AG09319 (cell line): ENCODE results near the gene LRRC26.
A peak's percentile ranks its signal among the peaks of the same experiment; 100 is the strongest.

Source experiments
- DNase-seq: peaks from one replicate; pipeline ENCODE4 v3.0.0-alpha.2; 2010; ENCODE audit warnings: low read depth; ENCODE audit errors: extremely low read depth
- TF ChIP-seq, protein P1 (sequence below): IDR thresholded peaks from 2 replicates; pipeline ENCODE4 v1.5.1; 2011; ENCODE audit warnings: low read depth, mild to moderate bottlenecking, inconsistent platforms, low read length, moderate library complexity

The LRRC26 gene

GRCh38 chr9:137214620-137215019 is 44.8 kb upstream of the LRRC26 start:
- no peak for DNase-seq
- TF ChIP-seq, protein P1, sequence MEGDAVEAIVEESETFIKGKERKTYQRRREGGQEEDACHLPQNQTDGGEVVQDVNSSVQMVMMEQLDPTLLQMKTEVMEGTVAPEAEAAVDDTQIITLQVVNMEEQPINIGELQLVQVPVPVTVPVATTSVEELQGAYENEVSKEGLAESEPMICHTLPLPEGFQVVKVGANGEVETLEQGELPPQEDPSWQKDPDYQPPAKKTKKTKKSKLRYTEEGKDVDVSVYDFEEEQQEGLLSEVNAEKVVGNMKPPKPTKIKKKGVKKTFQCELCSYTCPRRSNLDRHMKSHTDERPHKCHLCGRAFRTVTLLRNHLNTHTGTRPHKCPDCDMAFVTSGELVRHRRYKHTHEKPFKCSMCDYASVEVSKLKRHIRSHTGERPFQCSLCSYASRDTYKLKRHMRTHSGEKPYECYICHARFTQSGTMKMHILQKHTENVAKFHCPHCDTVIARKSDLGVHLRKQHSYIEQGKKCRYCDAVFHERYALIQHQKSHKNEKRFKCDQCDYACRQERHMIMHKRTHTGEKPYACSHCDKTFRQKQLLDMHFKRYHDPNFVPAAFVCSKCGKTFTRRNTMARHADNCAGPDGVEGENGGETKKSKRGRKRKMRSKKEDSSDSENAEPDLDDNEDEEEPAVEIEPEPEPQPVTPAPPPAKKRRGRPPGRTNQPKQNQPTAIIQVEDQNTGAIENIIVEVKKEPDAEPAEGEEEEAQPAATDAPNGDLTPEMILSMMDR, result no peak

GRCh38 chr9:137213160-137214060 is 43.6 kb upstream of the LRRC26 start:
- TF ChIP-seq, protein P1, result no peak
- DNase-seq, result no peak

DNA sequence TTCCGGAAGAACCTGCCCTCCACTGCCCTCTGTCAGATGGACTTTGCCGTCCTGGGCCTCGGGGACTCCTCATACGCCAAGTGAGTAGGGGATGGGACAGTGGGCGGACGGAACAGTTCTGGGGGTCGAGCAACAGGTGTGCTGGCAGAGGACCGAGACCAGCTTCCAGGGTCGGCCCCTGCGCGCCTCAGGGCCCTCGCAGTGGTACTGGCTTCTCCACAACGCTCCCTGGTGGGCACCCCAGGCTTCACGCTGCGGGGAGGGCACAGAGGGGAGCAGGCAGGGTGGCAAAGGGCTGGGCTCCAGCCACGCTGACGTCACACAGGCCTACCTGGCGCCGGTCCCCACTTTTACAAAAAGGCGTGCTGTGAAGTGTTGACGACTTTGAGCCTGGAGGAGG is 42.7 kb upstream of the LRRC26 start:
- DNase-seq, result no peak
- TF ChIP-seq, protein P1, result no peak

DNA sequence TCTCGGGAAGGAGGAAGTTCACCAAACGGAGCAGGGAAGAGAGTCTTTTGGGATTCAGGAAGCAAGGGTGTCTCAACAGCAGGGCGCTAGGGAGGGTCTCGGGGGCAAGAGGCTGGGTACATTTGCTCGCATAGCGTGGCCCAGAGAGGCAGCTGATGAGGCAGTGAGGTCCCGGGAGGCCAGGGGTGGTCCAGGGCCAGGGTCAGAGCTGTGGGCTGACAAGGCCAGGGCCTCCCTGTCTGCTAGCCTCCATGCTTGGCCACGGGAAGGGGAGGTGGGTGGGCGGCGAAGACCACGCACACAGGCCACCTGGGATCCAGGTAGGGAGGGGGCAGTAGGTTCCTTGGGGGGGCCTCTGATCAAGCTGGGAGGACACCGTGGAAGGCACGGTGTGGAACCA is 41.7 kb upstream of the LRRC26 start:
- TF ChIP-seq, protein P1, result no peak
- no peak for DNase-seq

- DNase-seq, result no peak
- TF ChIP-seq, protein P1, result no peak
Observed at GRCh38 chr9:137206602-137207001, 36.8 kb upstream of the LRRC26 start.

- TF ChIP-seq, protein P1, result no peak
- peak; percentile 11 for DNase-seq
Observed at GRCh38 chr9:137205126-137206069, 35.5 kb upstream of the LRRC26 start, which contains the start of the genes NDOR1 and TMEM203. NDOR1 (plus strand) TSS chr9:137205700; CDS start chr9:137205778, 78 bp downstream. TMEM203 (minus strand) TSS chr9:137205648; CDS start chr9:137205414, 234 bp downstream.

GRCh38 chr9:137204731-137205125 is 34.9 kb upstream of the LRRC26 start:
- no peak for DNase-seq

More at GRCh38 chr9:137204731-137205125, 34.9 kb upstream of the LRRC26 start:
- TF ChIP-seq, protein P1, result no peak
